HepG2 (cell line): ENCODE measurements around the gene GRK6. TPM values are rescaled to one million over a fixed set of nuclear protein-coding genes. Genes with fewer than 3 reads are reported as not detected.
A peak's percentile ranks its signal among the peaks of the same experiment; 100 is the strongest.

Experiments used
- ATAC-seq: fragments of 200-7000 bp; cut with Tn5 transposase; 3 replicates; pipeline ENCODE4 v1.9.1; 2020; ENCODE audit warnings: mild to moderate bottlenecking, moderate library complexity
- BruUV-seq: library from RNA; stranded (reverse); fragments of 400-500 nt; replicated peaks from 2 replicates; lab custom pipeline; 2021; lab: Mats Ljungman, UMichigan
- CTCF ChIA-PET: fragments of 300-600 bp; formaldehyde crosslinking; extraction: SDS; loops from one replicate; lab custom pipeline; 2021; ENCODE audit warnings: low total read pairs, inconsistent platforms, low intra/inter-chr PET ratio; lab: Yijun Ruan, JAX
- POLR2A ChIA-PET: fragments of 350-600 bp; sonication (Branson Sonifier 250); formaldehyde crosslinking; loops from one replicate; lab custom pipeline; 2020; ENCODE audit warnings: antibody characterized with exemption, inconsistent platforms; lab: Yijun Ruan, JAX
- DNase-seq: peaks from one replicate; pipeline ENCODE4 v3.0.0-alpha.2; 2015; ENCODE audit warnings: low spot score
- FAIRE-seq: peaks from 3 replicates; lab custom pipeline; 2011; peaks lifted over from hg19 to GRCh38; lab: Jason Lieb, UNC
- H2AFZ ChIP-seq: one replicate; pipeline ENCODE4 v1.6.1; 2011; ENCODE audit warnings: low read length, inconsistent platforms
- H3K27ac ChIP-seq: fragments of 300-600 bp; 3 replicates; pipeline ENCODE4 v1.8.0; 2011; ENCODE audit warnings: mixed run types, mild to moderate bottlenecking, mixed read lengths, low read length, inconsistent platforms; ENCODE audit not compliant: insufficient read depth; ENCODE audit errors: extremely low read length
- H3K27me3 ChIP-seq, 2 experiments: fragments of 200-600 bp in 1 of 2; 2 replicates in 1 of 2; 3 replicates in 1 of 2; pipeline versions ENCODE4 v1.6.0 to v1.8.0; 2011; ENCODE audit warnings: low read length in 2 of 2, mild to moderate bottlenecking in 2 of 2, moderate library complexity in 2 of 2, inconsistent platforms in 1 of 2; ENCODE audit not compliant: insufficient read depth in 2 of 2, control insufficient read depth in 1 of 2
- H3K36me3 ChIP-seq, 2 experiments: fragments of 200-600 bp in 1 of 2; replicated peaks in 1 of 2; 2 replicates in 1 of 2; 3 replicates in 1 of 2; pipeline versions ENCODE4 v1.5.1 to v1.8.0; 2011; ENCODE audit warnings: low read length in 2 of 2, inconsistent platforms in 1 of 2; ENCODE audit not compliant: insufficient read depth in 2 of 2, control insufficient read depth in 1 of 2
- H3K4me1 ChIP-seq: 2 replicates; pipeline ENCODE4 v1.5.1; 2012; ENCODE audit warnings: low read length, inconsistent platforms; ENCODE audit not compliant: insufficient read depth
- H3K4me2 ChIP-seq: 2 replicates; pipeline ENCODE4 v1.6.0; 2011; ENCODE audit warnings: low read depth, low read length, inconsistent platforms
- H3K4me3 ChIP-seq, 3 experiments: fragments of 200-600 bp in 1 of 3; sonication (generic), shearing (Covaris generic) in 1 of 3; replicated peaks in 1 of 3; 2 replicates each; pipeline ENCODE4 v1.5.1; 2011 to 2016; ENCODE audit warnings: low read length in 3 of 3, inconsistent platforms in 2 of 3, low read depth in 2 of 3, mild to moderate bottlenecking in 2 of 3, control low read depth in 1 of 3, mixed read lengths in 1 of 3; ENCODE audit not compliant: insufficient read depth in 1 of 3
- H3K79me2 ChIP-seq: one replicate; pipeline ENCODE4 v1.6.1; 2011; ENCODE audit warnings: low read length, inconsistent platforms; ENCODE audit not compliant: insufficient read depth
- H3K9ac ChIP-seq: 2 replicates; pipeline ENCODE4 v1.6.0; 2011; ENCODE audit warnings: mild to moderate bottlenecking, low read depth, low read length, inconsistent platforms; ENCODE audit not compliant: insufficient read depth
- H3K9me3 ChIP-seq: 2 replicates; pipeline ENCODE4 v1.5.1; 2012; ENCODE audit warnings: mild to moderate bottlenecking, low read length
- H4K20me1 ChIP-seq: 2 replicates; pipeline ENCODE4 v1.6.0; 2011; ENCODE audit warnings: inconsistent platforms, mild to moderate bottlenecking, low read length, moderate library complexity; ENCODE audit not compliant: insufficient read depth
- ATF1 ChIP-seq: IDR thresholded peaks from 2 replicates; pipeline ENCODE4 v1.6.1; 2016; ENCODE audit warnings: mild to moderate bottlenecking, control low read depth
- BRCA1 ChIP-seq: sonication (generic); formaldehyde crosslinking; IDR thresholded peaks from 2 replicates; pipeline ENCODE4 v1.4.0; 2020; ENCODE audit warnings: missing genetic modification reagents
- CREBL2 ChIP-seq: sonication (generic); formaldehyde crosslinking; IDR thresholded peaks from 2 replicates; pipeline ENCODE4 v1.8.1; 2023; ENCODE audit warnings: missing genetic modification reagents, mild to moderate bottlenecking, borderline replicate concordance
- GATAD2A ChIP-seq: IDR thresholded peaks from 2 replicates; pipeline ENCODE4 v1.6.1; 2016
- GRHL1 ChIP-seq: sonication (generic); formaldehyde crosslinking; conservative IDR thresholded peaks from 2 replicates; pipeline ENCODE4 v1.8.0; 2022; ENCODE audit warnings: missing genetic modification reagents
- HDAC1 ChIP-seq: sonication (generic); formaldehyde crosslinking; IDR thresholded peaks from 2 replicates; pipeline ENCODE4 v1.5.1; 2020; ENCODE audit warnings: mild to moderate bottlenecking, missing genetic modification reagents
- KDM3A ChIP-seq: IDR thresholded peaks from 2 replicates; pipeline ENCODE4 v1.6.1; 2018; ENCODE audit warnings: low read depth, missing compliant biosample characterization
- KLF13 ChIP-seq: sonication (generic); formaldehyde crosslinking; IDR thresholded peaks from 2 replicates; pipeline ENCODE4 v1.4.0; 2020; ENCODE audit warnings: mild to moderate bottlenecking, missing genetic modification reagents
- NCOA1 ChIP-seq: sonication (generic); formaldehyde crosslinking; IDR thresholded peaks from 2 replicates; pipeline ENCODE4 v1.9.0; 2021; ENCODE audit warnings: missing genetic modification reagents
- NFKB2 ChIP-seq: sonication (generic); formaldehyde crosslinking; IDR thresholded peaks from 2 replicates; pipeline ENCODE4 v1.4.0; 2020; ENCODE audit warnings: missing genetic modification reagents, borderline replicate concordance
- NKX3-1 ChIP-seq: sonication (generic); formaldehyde crosslinking; IDR thresholded peaks from 2 replicates; pipeline ENCODE4 v1.5.0; 2020; ENCODE audit warnings: missing genetic modification reagents
- SMAD9 ChIP-seq: sonication (generic); formaldehyde crosslinking; IDR thresholded peaks from 2 replicates; pipeline ENCODE4 v1.5.1; 2020; ENCODE audit warnings: mild to moderate bottlenecking, missing genetic modification reagents
- SRSF4 ChIP-seq: fragments of 200-400 bp; formaldehyde crosslinking; IDR thresholded peaks from one replicate; pipeline ENCODE4 v1.6.1; 2018; ENCODE audit warnings: mild to moderate bottlenecking, low read depth, low read length, moderate library complexity; ENCODE audit not compliant: poor library complexity, severe bottlenecking
- SRSF9 ChIP-seq: fragments of 200-400 bp; formaldehyde crosslinking; IDR thresholded peaks from 2 replicates; pipeline ENCODE4 v1.6.1; 2018; ENCODE audit warnings: borderline replicate concordance, mild to moderate bottlenecking, low read depth, low read length; ENCODE audit not compliant: insufficient read depth, poor library complexity, severe bottlenecking
- SRY ChIP-seq: sonication (generic); formaldehyde crosslinking; IDR thresholded peaks from 2 replicates; pipeline ENCODE4 v1.8.0; 2022; ENCODE audit warnings: mild to moderate bottlenecking, missing genetic modification reagents
- TAF15 ChIP-seq: fragments of 200-400 bp; formaldehyde crosslinking; IDR thresholded peaks from one replicate; pipeline ENCODE4 v1.6.1; 2018; ENCODE audit warnings: mild to moderate bottlenecking, low read depth, low read length; ENCODE audit not compliant: poor library complexity, severe bottlenecking
- TBX3 ChIP-seq: fragments of 450-650 bp; IDR thresholded peaks from 2 replicates; pipeline ENCODE4 v1.6.1; 2017; ENCODE audit warnings: antibody characterized with exemption, mild to moderate bottlenecking, inconsistent platforms, borderline replicate concordance
- TP53 ChIP-seq: sonication (generic); formaldehyde crosslinking; conservative IDR thresholded peaks from 2 replicates; pipeline ENCODE4 v1.4.0; 2020; ENCODE audit warnings: missing genetic modification reagents
- U2AF2 ChIP-seq: fragments of 200-400 bp; formaldehyde crosslinking; IDR thresholded peaks from 2 replicates; pipeline ENCODE4 v1.6.1; 2017; ENCODE audit warnings: low read depth, mild to moderate bottlenecking, low read length
- ZFYVE20 ChIP-seq: sonication (generic); formaldehyde crosslinking; IDR thresholded peaks from 2 replicates; pipeline ENCODE4 v1.8.0; 2023; ENCODE audit warnings: low read depth, mild to moderate bottlenecking, moderate library complexity, missing genetic modification reagents, borderline replicate concordance
- ZNF101 ChIP-seq: sonication (generic); formaldehyde crosslinking; IDR thresholded peaks from 2 replicates; pipeline ENCODE4 v1.4.0; 2020; ENCODE audit warnings: mild to moderate bottlenecking, low read depth, missing genetic modification reagents, borderline replicate concordance
- ZNF224 ChIP-seq: sonication (generic); formaldehyde crosslinking; IDR thresholded peaks from 2 replicates; pipeline ENCODE4 v1.5.0; 2020; ENCODE audit warnings: mild to moderate bottlenecking, missing genetic modification reagents
- ZNF274 ChIP-seq: sonication (generic); formaldehyde crosslinking; IDR thresholded peaks from 2 replicates; pipeline ENCODE4 v1.5.1; 2020; ENCODE audit warnings: mild to moderate bottlenecking, missing genetic modification reagents
- ZNF383 ChIP-seq: sonication (generic); formaldehyde crosslinking; IDR thresholded peaks from 2 replicates; pipeline ENCODE4 v1.4.0; 2020; ENCODE audit warnings: missing genetic modification reagents, mild to moderate bottlenecking, borderline replicate concordance
- WGBS: methylation state at CpG from one replicate; pipeline ENCODE4 v1.1.6; 2017; ENCODE audit warnings: low lambda C conversion rate; 5-methylcytosine and 5-hydroxymethylcytosine counted together
- in situ Hi-C: cut with HindIII; loops from 2 replicates; pipeline ENCODE4 v1.10.0; 2017; ENCODE audit warnings: low pct_unique_long_range_greater_than_20kb; ENCODE audit not compliant: extremely low pct_ligation_motif_present
- intact Hi-C: fragments of 100-400 bp; cut with micrococcal nuclease; formaldehyde crosslinking; loops from one replicate; pipeline ENCODE4 v1.10.0; 2022; ENCODE audit not compliant: unreplicated experiment
- polyA plus RNA-seq, 8 experiments: library from polyadenylated mRNA; depleted of rRNA in 3 of 8; stranded (reverse) in 7 of 8; unstranded in 1 of 8; fragments of >200 nt; fragmentation: Illumina TruSeq in 4 of 8; extraction: Trizol in 4 of 8; gene quantifications; 2 replicates each; pipeline versions ENCODE4 v1.2.1 to v1.2.3, GENCODE V29; 2011 to 2016; ENCODE audit warnings: low read depth in 4 of 8, missing spikeins in 1 of 8, mixed read lengths in 1 of 8; ENCODE audit not compliant: insufficient read depth in 1 of 8
- total RNA-seq, 5 experiments: library from RNA; depleted of rRNA; stranded (reverse); fragments of >200 nt; fragmentation: Illumina TruSeq; extraction: Trizol; gene quantifications; 2 replicates each; pipeline ENCODE4 v1.2.3, GENCODE V29; 2016; ENCODE audit warnings: low read depth in 1 of 5

Gene GRK6
- total and polyA plus RNA-seq, 2 of the 13 experiments (the other 11 are each of a cell fraction or from before 2014, with no cell fraction given) = 13.2 to 19.9 TPM

- H3K36me3 ChIP-seq = no peaks in the 10 kb centered on the region
- DNase-seq = peak; percentile 100
- POLR2A ChIA-PET = interaction anchor here (0.8 to 2.9 kb wide), 24 partner anchors 10 to 101 kb away, joined by 3 to 30 read pairs (median 6); partner anchors contain the start of genes F12 and LMAN2
- ATAC-seq = peak; percentile 94
- peak; percentile 99 for FAIRE-seq
- H2AFZ ChIP-seq = no peak overlapping the region
- 0% methylated on average over 26 of the region's 52 CpGs for WGBS
- H3K79me2 ChIP-seq = peaks cover 14% of the 10 kb centered on the region
- no peaks in the 10 kb centered on the region for H4K20me1 ChIP-seq
- peak overlapping the region; percentile 82 for H3K9ac ChIP-seq
- no peaks in the 10 kb centered on the region for H3K9me3 ChIP-seq
- intact Hi-C loops = no loop called here
- CTCF ChIA-PET = interaction anchor here (0.9 to 1.2 kb wide), 2 partner anchors 22 to 29 kb away, joined by 3 to 5 read pairs; no protein-coding TSS in a partner anchor
- in situ Hi-C loops = no loop called here
- H3K4me1 ChIP-seq = peaks cover 43% of the 10 kb centered on the region
- TSS peak; percentile 76 for BruUV-seq
- H3K4me3 ChIP-seq = peak overlapping the region; percentile 47 to 73 (median 62); a peak in 5 of 6 replicates
- peak overlapping the region; percentile 92 for H3K4me2 ChIP-seq
- peaks cover 0 to 14% of the 10 kb centered on the region in 2 experiments; a peak in 2 of 5 replicates for H3K27me3 ChIP-seq
- H3K27ac ChIP-seq = peak overlapping the region; percentile 83
- no peak for TF ChIP-seq ZNF224 (CRISPR knock-in tag)
- no peak for TF ChIP-seq SRSF4
- TF ChIP-seq NCOA1 = no peak
- 0 out of 2 replicates have a peak, but pooled peaks have one; percentile 19 for TF ChIP-seq NKX3-1
- TF ChIP-seq TP53 (CRISPR knock-in tag) = no peak
- TF ChIP-seq HDAC1 (CRISPR knock-in tag) = peak; percentile 58; the same call in 1 of the 2 replicates
- TF ChIP-seq KLF13 (CRISPR knock-in tag) = no peak
- TF ChIP-seq ZFYVE20 (CRISPR knock-in tag) = no peak
- no peak for TF ChIP-seq SRSF9
- no peak for TF ChIP-seq TBX3
- TF ChIP-seq SRY (CRISPR knock-in tag) = 0 out of 2 replicates have a peak, but pooled peaks have one; percentile 54
- TF ChIP-seq ZNF274 (CRISPR knock-in tag) = peak; percentile 80
- no peak for TF ChIP-seq U2AF2
- no peak; the same call in 1 of the 2 replicates for TF ChIP-seq GATAD2A (CRISPR knock-in tag)
- no peak for TF ChIP-seq BRCA1
- no peak for TF ChIP-seq ZNF101
- TF ChIP-seq GRHL1 (CRISPR knock-in tag) = no peak
- peak; percentile 92 for TF ChIP-seq ATF1 (CRISPR knock-in tag)
- no peak for TF ChIP-seq TAF15
- peak; percentile 50; the same call in 1 of the 2 replicates for TF ChIP-seq SMAD9 (CRISPR knock-in tag)
- TF ChIP-seq KDM3A = 0 out of 2 replicates have a peak, but pooled peaks have one; percentile 27
- peak; percentile 82; the same call in 1 of the 2 replicates for TF ChIP-seq NFKB2 (CRISPR knock-in tag)
- TF ChIP-seq ZNF383 (CRISPR knock-in tag) = no peak
- TF ChIP-seq CREBL2 (CRISPR knock-in tag) = 0 out of 2 replicates have a peak, but pooled peaks have one; percentile 63
Observed at GRCh38 chr5:177425801-177426565, 493 bp upstream of the GRK6 start.
